Body of pancreas (tissue), 4 donors: ENCODE results near the gene UBAC2.

Experiments
- POLR2A ChIP-seq, 3 donors: fragments of 450-650 bp; IDR thresholded peaks; one replicate each; pipeline ENCODE4 v1.6.1; 2016; ENCODE audit warnings: antibody characterized with exemption in 3 of 3, mild to moderate bottlenecking in 2 of 3
- TF ChIP-seq, protein P1 (sequence below), 7 experiments: fragments of 450-650 bp in 4 of 7; fragments of 200-600 bp in 3 of 7; sonication (generic) in 3 of 7; IDR thresholded peaks; one replicate each; pipeline ENCODE4 v1.5.1; 2016 to 2019; ENCODE audit warnings: antibody characterized with exemption in 7 of 7

GRCh38 chr13:99264051-99264450 lies 63.4 kb downstream of the UBAC2 start:
- TF ChIP-seq POLR2A (IDR thresholded peaks at IDR 0.05): no peak
- TF ChIP-seq, protein P1, sequence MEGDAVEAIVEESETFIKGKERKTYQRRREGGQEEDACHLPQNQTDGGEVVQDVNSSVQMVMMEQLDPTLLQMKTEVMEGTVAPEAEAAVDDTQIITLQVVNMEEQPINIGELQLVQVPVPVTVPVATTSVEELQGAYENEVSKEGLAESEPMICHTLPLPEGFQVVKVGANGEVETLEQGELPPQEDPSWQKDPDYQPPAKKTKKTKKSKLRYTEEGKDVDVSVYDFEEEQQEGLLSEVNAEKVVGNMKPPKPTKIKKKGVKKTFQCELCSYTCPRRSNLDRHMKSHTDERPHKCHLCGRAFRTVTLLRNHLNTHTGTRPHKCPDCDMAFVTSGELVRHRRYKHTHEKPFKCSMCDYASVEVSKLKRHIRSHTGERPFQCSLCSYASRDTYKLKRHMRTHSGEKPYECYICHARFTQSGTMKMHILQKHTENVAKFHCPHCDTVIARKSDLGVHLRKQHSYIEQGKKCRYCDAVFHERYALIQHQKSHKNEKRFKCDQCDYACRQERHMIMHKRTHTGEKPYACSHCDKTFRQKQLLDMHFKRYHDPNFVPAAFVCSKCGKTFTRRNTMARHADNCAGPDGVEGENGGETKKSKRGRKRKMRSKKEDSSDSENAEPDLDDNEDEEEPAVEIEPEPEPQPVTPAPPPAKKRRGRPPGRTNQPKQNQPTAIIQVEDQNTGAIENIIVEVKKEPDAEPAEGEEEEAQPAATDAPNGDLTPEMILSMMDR (IDR thresholded peaks at IDR 0.05): no peak
